NCI-H146 treated with DMSO at 0.1 percent for 48 hours (cell line): ENCODE measurements around the gene POLA1.
"Not testable (repeated sequence)": the region's sequence is repeated elsewhere in the genome, so short reads cannot be mapped to it uniquely, and the experiment has no call there.

Source experiments
- DNase-seq: peaks from one replicate; lab custom pipeline; 2025; ENCODE audit not compliant: unreplicated experiment; lab: John Stamatoyannopoulos, UW

The POLA1 gene

DNA sequence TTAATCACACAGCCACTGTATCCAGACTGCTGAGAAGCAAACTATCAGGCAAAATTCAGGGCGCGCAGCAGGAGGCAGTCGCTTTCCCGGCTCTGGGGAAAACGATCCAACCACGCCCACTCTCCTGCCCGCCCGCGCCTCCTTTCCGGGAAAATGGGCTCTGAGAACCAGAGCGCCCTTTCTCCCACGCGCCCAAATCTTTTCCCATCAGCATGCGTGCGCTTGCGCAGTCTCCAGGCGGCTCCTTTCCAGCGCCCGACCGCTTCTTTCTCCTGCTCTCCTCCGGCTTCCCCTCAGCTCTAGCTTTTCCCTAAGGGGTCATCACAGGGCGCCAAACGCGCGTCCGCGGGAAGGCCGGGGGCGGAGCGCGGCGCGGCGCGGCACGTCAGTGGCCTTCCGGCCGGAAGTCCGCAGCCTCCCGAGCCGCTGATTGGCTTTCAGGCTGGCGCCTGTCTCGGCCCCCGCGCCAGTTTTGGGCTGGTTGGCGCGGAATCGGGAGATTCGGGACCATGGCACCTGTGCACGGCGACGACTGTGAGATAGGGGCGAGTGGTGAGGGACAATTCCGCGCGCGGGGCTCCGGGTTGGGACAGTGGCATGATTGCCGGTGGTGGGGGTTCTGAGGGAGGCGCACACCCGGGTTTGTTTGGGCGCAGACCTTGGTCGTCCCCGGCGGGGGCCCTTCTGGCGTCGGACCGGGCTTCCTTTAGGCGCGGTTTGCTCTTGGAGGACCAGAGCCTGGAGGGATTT, at the start of gene POLA1:
Gene POLA1 (plus strand): TSS at position 466 of the 750 bp plus-strand sequence. CDS start 44 bp downstream, at position 510.
- DNase-seq: peak; percentile 92

- no peak for DNase-seq
Measured at GRCh38 chrX:24646006-24646405, 47.7 kb upstream of the POLA1 start.

DNA sequence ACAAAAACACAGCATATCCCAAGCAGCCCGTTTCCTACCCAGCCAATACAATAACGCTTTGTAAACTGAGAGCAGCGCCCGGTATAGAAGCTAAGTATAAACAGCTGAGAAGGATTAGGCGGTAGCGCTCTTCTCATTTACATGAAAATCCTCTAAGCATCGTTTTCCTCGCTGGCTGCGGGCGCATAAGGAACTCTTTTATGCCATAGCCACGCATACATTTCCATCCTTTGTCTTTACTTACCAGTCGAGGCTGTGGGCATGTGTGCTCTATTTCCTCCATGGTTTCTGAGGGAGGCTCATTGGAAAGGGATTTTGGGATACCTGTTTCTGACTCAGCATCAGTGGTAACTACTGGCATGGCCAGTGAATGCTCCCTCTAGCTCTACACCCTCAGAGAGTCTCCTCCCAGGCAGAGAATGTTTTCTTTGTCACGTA, 47.0 kb upstream of the POLA1 start:
- DNase-seq: peak; percentile 39

DNA sequence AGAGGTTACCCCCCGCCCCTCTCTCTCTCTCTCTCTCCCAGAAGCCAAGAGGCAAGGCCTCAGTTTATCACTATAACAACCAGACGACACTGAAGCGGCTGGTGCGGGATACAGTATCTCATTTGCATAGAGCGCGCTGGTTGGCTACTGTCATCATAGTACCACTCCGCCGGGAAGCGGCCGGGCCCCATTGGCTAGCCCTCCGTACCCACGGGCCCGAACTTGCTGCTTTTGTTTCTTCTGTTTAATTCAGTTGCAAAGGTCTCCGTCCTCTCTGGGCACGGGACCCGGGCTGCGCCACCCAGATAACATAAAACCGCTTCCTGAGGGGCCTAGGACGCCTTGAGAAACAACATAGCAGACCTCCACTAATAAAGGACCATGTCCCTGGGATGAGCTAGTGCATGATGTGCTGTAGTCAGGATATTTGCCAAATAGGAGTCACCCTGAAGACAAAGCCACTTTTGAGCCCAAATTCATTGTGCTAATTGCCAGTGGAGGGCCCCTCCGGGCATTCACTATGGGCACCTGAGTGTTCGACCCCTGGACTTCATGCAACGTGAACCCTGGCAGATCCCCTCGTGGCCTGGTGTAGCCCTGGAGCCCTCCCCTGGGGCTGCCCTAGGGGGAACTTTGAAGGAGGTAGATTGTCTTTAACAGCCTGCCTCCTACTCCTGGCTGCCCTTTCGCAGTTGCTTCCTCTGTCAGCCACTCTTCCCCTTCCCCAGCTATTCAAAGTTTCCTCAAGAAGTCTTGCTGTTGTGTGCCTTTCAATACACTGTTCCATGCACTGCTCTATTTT, 46.3 kb upstream of the POLA1 start, which contains the start of gene PCYT1B:
Gene PCYT1B (minus strand): TSS at position 91 of the 802 bp plus-strand sequence. CDS start 242 bp downstream, outside the sequence.
- peak; percentile 83 for DNase-seq

GRCh38 chrX:24648495-24648894, 45.2 kb upstream of the POLA1 start:
- DNase-seq: no peak

DNA sequence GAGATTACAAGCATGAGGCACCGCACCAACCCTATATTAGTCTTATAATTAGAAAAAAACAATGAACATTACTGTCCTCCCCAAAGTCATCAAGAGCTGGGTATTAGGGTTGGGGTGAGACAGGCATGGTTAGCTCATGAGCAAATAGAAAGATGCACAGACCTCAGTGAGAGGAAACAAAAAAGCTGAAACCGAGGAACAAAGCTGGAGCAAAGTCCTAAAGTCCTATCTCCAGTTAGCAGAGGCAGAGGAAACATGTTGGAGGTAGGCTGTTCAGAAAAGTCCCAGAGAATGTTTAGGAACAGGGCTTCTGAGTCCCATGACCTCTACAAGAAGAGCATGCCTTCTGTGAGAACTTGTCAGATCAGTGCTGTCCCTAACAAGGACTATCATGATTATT, 41.9 kb upstream of the POLA1 start:
- no peak for DNase-seq

DNA sequence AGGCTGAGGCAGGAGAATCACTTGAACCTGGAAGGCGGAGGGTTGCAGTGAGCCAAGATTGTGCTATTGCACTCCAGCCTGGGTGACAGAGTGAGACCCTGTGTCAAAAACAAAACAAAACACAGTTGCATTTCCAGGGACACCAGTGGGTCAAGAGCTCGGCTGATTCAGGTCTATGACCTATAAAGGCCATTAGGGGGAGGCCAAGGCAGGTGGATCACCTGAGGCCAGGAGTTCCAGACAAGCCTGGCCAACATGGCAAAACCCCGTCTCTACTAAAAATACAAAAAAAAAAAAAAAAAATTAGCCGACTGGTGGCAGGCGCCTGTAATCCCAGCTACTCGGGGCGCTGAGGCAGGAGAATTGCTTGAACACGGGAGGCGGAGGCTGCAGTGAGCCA, 38.0 kb upstream of the POLA1 start:
- not testable (repeated sequence) for DNase-seq

DNA sequence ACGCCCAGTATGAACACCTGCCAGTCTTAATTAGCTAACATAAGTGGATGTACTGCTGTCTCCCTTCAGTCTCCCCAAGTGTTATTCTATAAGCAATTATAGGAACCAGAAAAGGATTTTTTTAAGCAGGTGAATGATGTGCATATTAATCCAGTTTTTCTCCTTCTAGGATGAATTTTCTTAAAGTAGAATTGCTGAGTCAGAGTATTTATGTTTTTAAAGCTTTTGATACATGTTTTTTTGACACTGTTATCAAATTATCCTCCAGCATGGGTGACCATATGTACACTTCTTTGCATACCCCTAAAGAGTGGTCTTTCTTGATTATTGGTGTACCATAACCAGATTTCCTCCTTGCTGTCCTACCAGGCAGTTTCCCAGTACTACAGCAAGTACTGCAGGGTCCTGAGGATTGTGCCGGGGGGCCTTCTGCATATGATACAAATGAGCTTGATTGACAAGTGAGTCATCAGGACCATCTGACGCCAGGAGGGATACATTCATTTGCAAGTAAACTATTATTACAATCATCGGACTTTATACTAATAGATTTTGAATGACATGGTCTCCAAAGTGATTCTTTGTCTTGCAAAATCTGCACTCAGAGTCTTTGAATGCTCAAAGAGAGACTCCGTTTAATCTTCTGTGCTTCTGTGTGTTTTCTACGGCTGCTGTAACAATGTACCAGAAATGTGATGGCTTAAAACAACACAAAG, 35.9 kb upstream of the POLA1 start:
- DNase-seq: peak; percentile 2

GRCh38 chrX:24658421-24658820, 35.3 kb upstream of the POLA1 start:
- no peak for DNase-seq

DNA sequence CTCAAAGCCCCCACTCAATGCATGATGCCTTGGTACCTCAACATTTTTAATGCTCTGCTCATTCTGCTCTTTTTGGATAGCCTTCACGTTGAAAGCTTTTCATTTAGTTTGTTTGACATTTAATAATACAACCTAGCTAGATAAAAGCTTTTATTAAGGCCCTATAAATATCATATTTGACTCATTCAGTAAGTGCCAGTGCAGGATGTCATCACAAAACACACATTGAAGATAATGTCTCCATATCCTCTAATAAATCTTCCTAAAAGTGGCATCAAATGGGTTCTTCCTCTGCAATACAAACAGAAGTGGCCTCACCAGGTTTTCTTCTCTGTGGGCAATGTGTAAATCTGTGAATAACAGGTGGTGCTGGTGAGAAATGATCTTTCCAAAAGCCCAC, 34.6 kb upstream of the POLA1 start:
- DNase-seq: no peak

GRCh38 chrX:24659646-24660045, 34.1 kb upstream of the POLA1 start:
- no peak for DNase-seq

DNA sequence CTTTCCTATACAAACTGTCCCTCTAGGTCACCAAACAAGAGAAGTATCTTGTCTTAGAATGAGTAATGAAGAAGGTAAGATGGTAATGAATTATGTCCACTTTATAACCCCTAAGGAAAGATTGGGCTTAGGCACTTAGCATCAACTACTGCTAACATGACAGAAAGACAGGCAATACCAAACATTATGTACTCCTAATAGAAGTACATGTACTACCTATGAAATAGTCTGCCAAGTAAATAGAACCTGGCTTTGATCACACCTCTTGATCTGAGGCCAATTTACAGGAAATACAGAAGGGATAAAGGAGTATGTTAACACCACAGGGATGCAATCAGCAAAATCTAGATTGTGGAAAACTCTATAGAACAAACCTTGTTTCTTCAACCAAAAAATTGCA, 32.4 kb upstream of the POLA1 start:
- DNase-seq: no peak

- no peak for DNase-seq
Measured at GRCh38 chrX:24662352-24662751, 31.4 kb upstream of the POLA1 start.

DNA sequence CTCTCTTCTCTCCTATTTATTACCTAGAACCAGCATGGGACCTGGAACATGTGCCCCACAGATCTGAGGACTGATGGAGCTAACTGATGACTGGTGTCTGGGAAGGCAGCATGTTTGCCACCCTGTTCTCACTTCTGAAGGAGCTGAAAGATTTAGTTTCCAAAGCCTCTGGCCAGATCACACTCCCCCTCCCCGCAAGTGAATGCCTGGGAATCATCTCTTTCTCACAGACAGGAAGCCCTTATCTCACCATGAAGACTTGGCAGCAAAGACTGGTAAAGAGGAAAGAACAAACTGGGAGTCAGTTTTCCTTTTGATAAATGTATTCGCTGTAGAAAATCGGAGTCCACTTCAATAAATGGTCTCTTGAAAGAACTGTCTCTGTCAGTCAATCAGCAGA, 25.6 kb upstream of the POLA1 start:
- DNase-seq: no peak

DNA sequence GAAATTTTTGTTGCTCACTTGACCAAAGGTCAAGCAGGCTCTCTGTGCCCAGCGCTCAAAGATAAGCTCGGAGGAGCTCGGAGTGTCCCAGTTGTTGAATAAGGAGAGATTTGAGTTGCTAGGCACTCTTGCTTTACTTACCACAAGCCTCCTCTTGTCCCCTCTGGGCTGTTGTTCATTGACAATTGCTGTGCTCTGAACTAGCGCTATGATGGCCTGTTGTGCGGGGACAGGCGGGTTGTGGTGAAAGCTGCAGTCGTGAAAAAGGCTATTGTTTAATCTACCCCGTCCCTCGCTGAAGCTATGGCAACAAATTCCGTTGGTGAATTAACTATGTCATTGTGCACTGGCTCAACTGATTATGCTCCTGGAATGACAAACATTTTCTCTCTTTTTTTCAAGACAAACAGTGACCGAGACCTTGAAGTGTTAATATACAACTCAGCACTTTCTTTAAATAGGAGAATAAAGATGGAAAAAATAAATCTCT, 21.0 kb upstream of the POLA1 start:
- DNase-seq: no peak

DNA sequence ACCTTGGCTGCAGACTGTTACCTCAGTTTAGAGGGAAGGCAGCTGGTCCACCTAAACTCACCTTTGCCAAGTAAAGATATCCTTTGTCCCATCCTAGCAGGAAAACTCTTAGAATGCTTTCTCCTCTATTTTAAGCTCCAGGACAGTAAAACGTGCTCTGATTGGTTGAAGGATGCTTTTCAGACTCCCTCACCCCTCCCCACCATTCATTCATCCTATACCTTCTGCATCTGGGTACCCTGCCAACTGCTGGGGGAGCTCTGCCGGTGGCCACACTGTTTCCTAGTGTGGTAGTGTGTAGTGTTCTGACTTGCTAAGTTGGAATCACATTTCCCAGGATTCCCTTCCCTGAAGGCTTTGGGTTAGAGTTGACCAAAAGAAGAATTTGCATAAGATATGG, 20.3 kb upstream of the POLA1 start:
- no peak for DNase-seq

DNA sequence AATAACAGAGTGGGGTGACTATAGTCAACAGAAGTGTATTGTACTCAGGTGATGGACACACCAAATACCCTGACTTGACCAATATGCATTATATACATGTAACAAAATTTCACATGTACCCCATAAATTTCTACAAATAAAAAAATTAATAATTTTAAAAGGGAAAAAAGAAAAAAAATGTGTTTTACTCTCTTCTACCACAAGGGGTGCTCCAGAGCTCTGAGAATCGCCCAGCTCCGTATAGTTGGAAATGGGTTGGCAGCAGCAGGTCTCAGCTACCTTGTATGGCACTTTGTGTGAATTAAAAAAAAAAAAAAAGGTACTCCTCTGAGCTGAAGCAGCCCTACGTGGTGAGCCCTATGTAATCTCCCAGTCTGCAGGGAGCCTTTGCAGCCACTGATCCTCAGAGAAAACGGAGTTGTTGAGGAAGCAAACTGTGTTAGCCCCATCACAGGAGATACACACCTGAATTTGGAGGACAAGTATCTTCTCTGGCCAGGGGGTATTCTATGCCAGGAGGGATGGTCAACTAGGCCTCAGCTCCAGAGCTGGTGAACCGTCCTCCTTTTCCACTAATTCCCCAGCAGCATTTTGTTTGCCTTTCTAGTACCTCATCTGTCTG, 17.2 kb upstream of the POLA1 start:
- no peak for DNase-seq

DNA sequence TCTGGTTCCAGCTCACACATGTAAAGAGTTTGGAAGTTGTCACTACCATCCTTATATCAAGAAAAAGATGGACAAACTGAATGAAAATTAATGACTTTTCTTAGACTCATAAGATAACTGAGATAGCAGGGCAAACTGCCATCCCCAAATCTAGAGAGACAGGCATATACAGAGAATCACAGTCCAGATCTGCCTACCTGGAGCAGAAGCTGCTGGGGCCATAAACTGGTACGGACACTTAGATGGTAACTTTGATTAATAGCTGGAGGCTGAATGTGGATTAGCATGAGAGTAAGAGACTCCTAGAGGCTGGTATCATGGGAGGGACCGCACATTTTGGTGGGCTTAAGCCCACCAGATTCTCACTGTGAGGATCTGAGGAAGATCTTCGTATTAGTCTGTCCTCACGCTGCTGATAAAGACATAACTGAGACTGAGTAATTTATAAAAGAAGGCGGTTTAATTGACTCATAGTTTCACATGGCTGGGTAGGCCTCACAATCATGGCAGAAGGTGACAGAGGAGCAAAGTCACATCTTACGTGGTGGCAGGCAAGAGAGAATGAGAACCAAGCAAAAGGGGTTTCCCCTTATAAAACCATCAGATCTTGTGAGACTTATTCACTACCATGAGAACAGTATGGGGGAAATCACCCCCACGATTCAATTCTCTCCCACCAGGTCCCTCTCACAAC, 10.8 kb upstream of the POLA1 start:
- DNase-seq: no peak

DNA sequence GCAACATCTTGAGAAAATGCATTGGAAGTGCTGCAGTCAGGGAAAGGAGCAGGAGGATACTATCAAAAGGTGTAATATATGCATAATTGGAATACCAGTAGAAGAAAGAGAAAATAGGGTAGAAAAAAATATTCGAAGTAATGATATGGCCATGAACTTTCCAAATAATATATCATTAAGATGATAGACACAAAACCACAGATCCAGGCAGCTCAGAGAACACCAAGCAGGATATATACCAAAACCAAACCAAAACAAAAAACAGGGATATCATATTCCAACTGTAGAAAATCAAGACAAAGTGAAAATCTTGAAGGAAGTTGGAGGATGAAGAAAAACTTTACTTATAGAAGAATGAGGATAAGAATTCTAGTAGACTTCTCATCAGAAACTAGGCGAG, 9.7 kb upstream of the POLA1 start:
- no peak for DNase-seq

- no peak for DNase-seq
Measured at GRCh38 chrX:24692305-24692704, 1.4 kb upstream of the POLA1 start.
